ENCODE data around the gene KLHL36. TPM values are rescaled to one million over a fixed set of nuclear protein-coding genes. Genes with fewer than 3 reads are reported as not detected.
"Not testable (repeated sequence)": the region's sequence is repeated elsewhere in the genome, so short reads cannot be mapped to it uniquely, and the experiment has no call there.

Gene KLHL36
- total RNA-seq, 5 donors from 2014 or later (not counting 1 experiment from before 2014, with no cell fraction given): 96.1 to 135 (median 127) TPM

- ATAC-seq (replicated peaks in 1 of 4); H3K36me3 ChIP-seq (ENCODE audit: control insufficient read depth in 2 of 2, extremely low read depth in 1 of 2, insufficient read depth in 1 of 2, low read length in 1 of 2); POLR2A ChIA-PET; H3K27ac ChIP-seq (ENCODE audit: low read length); H3K4me1 Mint-ChIP-seq; H3K27ac Mint-ChIP-seq; H3K9me3 Mint-ChIP-seq; H3K4me3 Mint-ChIP-seq; H3K4me3 ChIP-seq (ENCODE audit: control insufficient read depth in 1 of 2, extremely low read depth in 1 of 2, low read length in 1 of 2); H3K27me3 ChIP-seq (replicated peaks in 1 of 2; ENCODE audit: control insufficient read depth in 2 of 2, extremely low read depth in 1 of 2, insufficient read depth in 2 of 2, low read length in 1 of 2); H3K9me3 ChIP-seq; DNase-seq; H3K36me3 Mint-ChIP-seq; H3K4me1 ChIP-seq (ENCODE audit: control insufficient read depth in 1 of 2, extremely low read depth in 1 of 2, insufficient read depth in 2 of 2, low read length in 2 of 2): not testable (repeated sequence)
- H3K27me3 Mint-ChIP-seq: peaks cover 10 to 15% of the 10 kb centered on the region in 2 donors
- WGBS (ENCODE audit: insufficient coverage): 100% methylated on average over 3 of the region's 4 CpGs
- CTCF ChIA-PET: interaction anchor here in 1 of 2 donors (0.7 kb wide), 1 partner anchor 61 kb away, joined by 4 read pairs; no protein-coding TSS in a partner anchor
These were observed 39.9 kb downstream of the KLHL36 start for GRCh38 chr16:84688163-84688562.

DNA sequence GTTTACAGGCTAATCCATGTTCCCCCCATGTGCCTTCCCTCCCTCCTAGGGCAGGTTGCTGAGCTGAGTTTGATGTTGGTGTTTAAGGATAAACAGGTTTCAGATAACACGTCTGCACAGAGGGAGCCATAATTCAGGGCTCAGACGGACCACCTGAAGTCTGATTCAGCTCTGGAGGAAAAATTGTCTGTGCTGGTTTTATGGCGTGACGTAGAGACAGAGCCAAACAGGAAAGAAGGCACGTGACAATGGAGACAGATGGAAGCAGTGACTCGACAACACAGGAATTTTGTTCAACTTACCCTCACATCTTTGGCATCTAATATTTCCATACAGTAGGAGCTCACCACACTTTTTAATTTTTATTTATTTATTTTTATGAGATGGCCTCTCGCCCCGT lies 40.8 kb downstream of the KLHL36 start:
- Mint-ChIP-seq H3K4me3 (no peak overlapping the region), H3K4me1 (peaks cover 0 to 1% (median 0%) of the 10 kb centered on the region in 3 donors), H3K9me3 (no peaks in the 10 kb centered on the region), H3K27ac (no peak overlapping the region), H3K36me3 (no peaks in the 10 kb centered on the region), H3K27me3 (peaks cover 10 to 15% of the 10 kb centered on the region in 2 donors)
- Histone ChIP-seq H3K27me3 (replicated peaks in 1 of 2; ENCODE audit: control insufficient read depth in 2 of 2, extremely low read depth in 1 of 2, insufficient read depth in 2 of 2, low read length in 1 of 2) (peaks cover 0 to 9% of the 10 kb centered on the region in 2 experiments), H3K36me3 (ENCODE audit: control insufficient read depth in 2 of 2, extremely low read depth in 1 of 2, insufficient read depth in 1 of 2, low read length in 1 of 2) (no peaks in the 10 kb centered on the region), H3K27ac (ENCODE audit: low read length) (no peak overlapping the region), H3K4me3 (ENCODE audit: control insufficient read depth in 1 of 2, extremely low read depth in 1 of 2, low read length in 1 of 2) (no peak overlapping the region), H3K4me1 (ENCODE audit: control insufficient read depth in 1 of 2, extremely low read depth in 1 of 2, insufficient read depth in 2 of 2, low read length in 2 of 2) (no peaks in the 10 kb centered on the region), H3K9me3 (no peaks in the 10 kb centered on the region)
- no peak for ATAC-seq (replicated peaks in 1 of 4)
- WGBS (ENCODE audit: insufficient coverage): 92% methylated on average over 4 of the region's 8 CpGs
- CTCF ChIA-PET: interaction anchor here in 1 of 2 donors (0.6 kb wide), 1 partner anchor 20 kb away, joined by 4 read pairs; no protein-coding TSS in a partner anchor
- DNase-seq: no peak
- POLR2A ChIA-PET: no interaction called here

DNA sequence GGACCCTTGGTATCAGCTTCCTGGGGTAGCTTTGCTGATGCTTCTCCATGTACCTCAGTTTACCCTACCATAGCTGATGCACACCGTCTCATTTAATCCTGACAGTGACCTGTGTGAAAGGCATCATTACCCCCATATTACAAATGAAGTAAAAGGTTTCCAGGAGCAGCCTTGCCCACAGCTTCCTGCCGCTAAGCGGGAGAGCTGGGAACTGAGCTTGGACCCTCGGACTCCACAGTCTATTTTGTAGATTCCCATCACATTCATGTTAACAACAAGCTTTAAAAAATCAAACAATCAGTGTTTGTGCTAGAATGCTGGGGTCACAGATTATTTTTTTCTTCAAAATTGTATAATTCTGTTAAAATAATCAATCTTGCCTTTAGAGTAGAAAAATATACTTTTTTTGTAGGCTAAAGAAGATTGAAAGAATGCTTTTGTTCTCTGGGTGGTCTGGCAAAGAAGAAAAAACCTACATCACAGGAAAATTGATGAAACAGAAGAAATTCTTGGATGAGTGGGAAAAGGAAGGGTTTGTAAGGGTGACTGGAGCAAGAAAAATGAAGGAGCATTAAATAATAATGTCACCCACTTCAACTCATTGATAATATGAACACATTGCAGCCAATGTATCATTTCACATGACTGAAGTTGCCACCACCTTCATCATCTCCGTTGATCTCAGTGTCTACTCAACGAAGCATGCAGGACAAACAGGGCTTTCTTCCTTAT lies 41.9 kb downstream of the KLHL36 start:
- Mint-ChIP-seq H3K9me3 (no peaks in the 10 kb centered on the region), H3K27ac (no peak overlapping the region), H3K4me3 (no peak overlapping the region), H3K36me3 (no peaks in the 10 kb centered on the region), H3K27me3 (peaks cover 0 to 8% of the 10 kb centered on the region in 2 donors), H3K4me1 (peaks cover 0 to 1% (median 0%) of the 10 kb centered on the region in 3 donors)
- Histone ChIP-seq H3K4me1 (ENCODE audit: control insufficient read depth in 1 of 2, extremely low read depth in 1 of 2, insufficient read depth in 2 of 2, low read length in 2 of 2) (no peaks in the 10 kb centered on the region), H3K4me3 (ENCODE audit: control insufficient read depth in 1 of 2, extremely low read depth in 1 of 2, low read length in 1 of 2) (no peak overlapping the region), H3K27ac (ENCODE audit: low read length) (no peak overlapping the region), H3K27me3 (replicated peaks in 1 of 2; ENCODE audit: control insufficient read depth in 2 of 2, extremely low read depth in 1 of 2, insufficient read depth in 2 of 2, low read length in 1 of 2) (peaks cover 0 to 3% of the 10 kb centered on the region in 2 experiments), H3K36me3 (ENCODE audit: control insufficient read depth in 2 of 2, extremely low read depth in 1 of 2, insufficient read depth in 1 of 2, low read length in 1 of 2) (no peaks in the 10 kb centered on the region), H3K9me3 (no peaks in the 10 kb centered on the region)
- DNase-seq (no peak), ATAC-seq (replicated peaks in 1 of 4) (no peak)
- ChIA-PET CTCF (no interaction called here), POLR2A (no interaction called here)
- WGBS (ENCODE audit: insufficient coverage): no CpG with 5 or more reads among the region's 6 CpGs

DNA sequence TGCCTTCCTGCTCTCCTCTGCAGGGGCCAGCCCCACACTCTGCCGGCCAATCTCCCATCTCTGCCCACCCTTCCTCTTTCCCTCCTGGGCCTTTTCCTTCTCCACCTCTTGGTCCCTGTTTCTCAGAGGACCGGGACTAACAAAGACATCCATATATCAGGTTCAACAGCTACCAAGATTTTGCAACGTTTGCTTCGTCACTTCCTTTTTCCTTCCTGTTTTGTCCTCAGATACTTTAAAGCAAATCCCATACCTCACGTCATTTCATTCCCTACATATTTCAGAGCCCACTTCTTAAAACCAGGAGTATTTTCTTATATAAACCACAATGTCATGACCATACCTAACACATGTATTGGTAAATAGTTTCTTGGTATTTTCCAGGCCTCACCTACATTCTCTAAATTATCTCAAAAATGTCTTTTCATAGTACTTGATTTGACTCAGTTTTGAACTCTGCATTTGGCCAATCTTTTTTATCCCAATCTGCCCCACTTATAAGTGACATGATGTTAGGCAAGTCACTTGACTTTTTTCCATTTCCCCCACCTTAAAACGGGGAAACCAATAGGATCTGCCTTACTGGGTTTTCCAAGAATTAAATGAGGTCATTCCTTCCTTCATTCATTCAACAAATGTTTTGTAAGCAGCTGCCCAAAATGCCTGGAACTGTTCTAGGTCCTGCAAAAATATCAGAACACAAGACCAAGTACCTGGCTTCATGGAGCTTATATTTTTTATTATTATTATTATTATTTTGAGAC lies 44.3 kb downstream of the KLHL36 start:
- ChIA-PET CTCF (interaction anchor here (0.5 to 0.6 kb wide), 2 partner anchors 132 to 423 kb away, joined by 3 to 4 read pairs; no protein-coding TSS in a partner anchor), POLR2A (no interaction called here)
- Mint-ChIP-seq H3K4me3 (no peak overlapping the region), H3K4me1 (peaks cover 0 to under 1% (median 0%) of the 10 kb centered on the region in 3 donors), H3K36me3 (no peaks in the 10 kb centered on the region), H3K27ac (peak overlapping the region in 1 of 2 donors; percentile 49), H3K9me3 (no peaks in the 10 kb centered on the region), H3K27me3 (peaks cover 0 to 8% of the 10 kb centered on the region in 2 donors)
- ATAC-seq (replicated peaks in 1 of 4) (no peak), DNase-seq (no peak)
- 51% methylated on average over 6 of the region's 6 CpGs for WGBS (ENCODE audit: insufficient coverage)
- Histone ChIP-seq H3K27ac (ENCODE audit: low read length) (no peak overlapping the region), H3K9me3 (no peaks in the 10 kb centered on the region), H3K4me3 (ENCODE audit: control insufficient read depth in 1 of 2, extremely low read depth in 1 of 2, low read length in 1 of 2) (no peak overlapping the region), H3K4me1 (ENCODE audit: control insufficient read depth in 1 of 2, extremely low read depth in 1 of 2, insufficient read depth in 2 of 2, low read length in 2 of 2) (no peaks in the 10 kb centered on the region), H3K36me3 (ENCODE audit: control insufficient read depth in 2 of 2, extremely low read depth in 1 of 2, insufficient read depth in 1 of 2, low read length in 1 of 2) (no peaks in the 10 kb centered on the region), H3K27me3 (replicated peaks in 1 of 2; ENCODE audit: control insufficient read depth in 2 of 2, extremely low read depth in 1 of 2, insufficient read depth in 2 of 2, low read length in 1 of 2) (peaks cover 0 to 3% of the 10 kb centered on the region in 2 experiments)

DNA sequence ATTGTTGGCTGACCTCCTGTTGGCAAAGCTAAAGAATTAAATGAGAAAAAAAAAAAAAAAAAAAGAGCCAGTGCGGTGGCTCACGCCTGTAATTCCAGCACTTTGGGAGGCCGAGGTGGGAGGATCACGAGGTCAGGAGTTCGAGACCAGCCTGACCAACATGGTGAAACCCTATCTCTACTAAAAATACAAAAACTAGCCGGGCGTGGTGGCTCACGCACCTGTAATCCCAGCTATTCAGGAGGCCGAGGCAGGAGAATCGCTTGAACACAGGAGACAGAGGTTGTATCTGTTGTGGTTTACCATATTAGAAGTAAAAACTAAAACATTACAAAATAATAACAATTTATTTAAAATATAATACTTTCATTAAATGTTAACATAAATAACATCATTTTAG lies 45.6 kb downstream of the KLHL36 start:
- not testable (repeated sequence) for H3K27ac ChIP-seq (ENCODE audit: low read length); H3K4me1 Mint-ChIP-seq; H3K9me3 Mint-ChIP-seq; DNase-seq; H3K27me3 ChIP-seq (replicated peaks in 1 of 2; ENCODE audit: control insufficient read depth in 2 of 2, extremely low read depth in 1 of 2, insufficient read depth in 2 of 2, low read length in 1 of 2); H3K9me3 ChIP-seq; H3K27ac Mint-ChIP-seq; H3K4me3 Mint-ChIP-seq; H3K36me3 ChIP-seq (ENCODE audit: control insufficient read depth in 2 of 2, extremely low read depth in 1 of 2, insufficient read depth in 1 of 2, low read length in 1 of 2); H3K27me3 Mint-ChIP-seq; ATAC-seq (replicated peaks in 1 of 4); H3K4me1 ChIP-seq (ENCODE audit: control insufficient read depth in 1 of 2, extremely low read depth in 1 of 2, insufficient read depth in 2 of 2, low read length in 2 of 2); H3K36me3 Mint-ChIP-seq; H3K4me3 ChIP-seq (ENCODE audit: control insufficient read depth in 1 of 2, extremely low read depth in 1 of 2, low read length in 1 of 2)
- ChIA-PET CTCF (interaction anchor here in 1 of 2 donors (0.6 to 0.7 kb wide), 3 partner anchors 22 to 32 kb away, joined by 3 to 5 read pairs (median 5); no protein-coding TSS in a partner anchor), POLR2A (interaction anchor here in 1 of 2 donors (0.6 kb wide), 2 partner anchors 62 to 188 kb away, joined by 6 to 7 read pairs; no protein-coding TSS in a partner anchor)
- WGBS (ENCODE audit: insufficient coverage): no CpG with 5 or more reads among the region's 10 CpGs

DNA sequence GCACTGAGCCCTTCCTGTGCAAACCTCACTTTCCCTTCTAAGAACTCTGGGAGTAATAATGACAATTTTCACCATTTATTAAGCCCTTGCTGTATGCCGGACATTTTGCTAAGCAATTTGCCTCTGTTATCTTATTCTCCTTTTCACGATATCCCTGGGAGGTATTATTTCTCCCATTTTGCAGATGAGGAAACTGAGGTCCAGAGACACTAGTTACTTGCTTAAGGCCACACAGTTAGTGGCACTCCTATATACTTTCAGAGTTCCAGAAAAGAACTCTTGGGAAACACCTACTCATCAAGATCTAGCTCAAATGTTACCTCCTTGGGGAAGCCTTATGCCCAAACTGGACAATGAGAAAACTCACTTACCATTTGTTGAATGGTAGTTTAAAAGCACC lies 46.7 kb downstream of the KLHL36 start:
- DNase-seq: no peak
- ChIA-PET CTCF (no interaction called here), POLR2A (interaction anchor here in 1 of 2 donors (0.5 kb wide), 1 partner anchor 862 kb away, joined by 4 read pairs; no protein-coding TSS in a partner anchor)
- H3K36me3 Mint-ChIP-seq: no peaks in the 10 kb centered on the region
- no peak for ATAC-seq (replicated peaks in 1 of 4)
- H3K9me3 Mint-ChIP-seq: no peaks in the 10 kb centered on the region
- peaks cover 0 to 3% of the 10 kb centered on the region in 2 donors for H3K27me3 Mint-ChIP-seq
- WGBS (ENCODE audit: insufficient coverage): no CpG with 5 or more reads among the region's 2 CpGs
- Histone ChIP-seq H3K36me3 (ENCODE audit: control insufficient read depth in 2 of 2, extremely low read depth in 1 of 2, insufficient read depth in 1 of 2, low read length in 1 of 2) (no peaks in the 10 kb centered on the region), H3K4me3 (ENCODE audit: control insufficient read depth in 1 of 2, extremely low read depth in 1 of 2, low read length in 1 of 2) (no peak overlapping the region), H3K9me3 (no peaks in the 10 kb centered on the region), H3K4me1 (ENCODE audit: control insufficient read depth in 1 of 2, extremely low read depth in 1 of 2, insufficient read depth in 2 of 2, low read length in 2 of 2) (peaks cover 0 to 6% of the 10 kb centered on the region in 2 experiments), H3K27ac (ENCODE audit: low read length) (no peak overlapping the region), H3K27me3 (replicated peaks in 1 of 2; ENCODE audit: control insufficient read depth in 2 of 2, extremely low read depth in 1 of 2, insufficient read depth in 2 of 2, low read length in 1 of 2) (peaks cover 0 to 2% of the 10 kb centered on the region in 2 experiments)
- H3K27ac Mint-ChIP-seq: no peak overlapping the region
- peaks cover 6 to 9% (median 8%) of the 10 kb centered on the region in 3 donors for H3K4me1 Mint-ChIP-seq
- no peak overlapping the region for H3K4me3 Mint-ChIP-seq
